GM13976 (cell line): Measurements from ENCODE around the gene NXPH1.

ENCODE experiments used
- DNase-seq: peaks from one replicate; pipeline ENCODE4 v3.0.0; 2012; ENCODE audit warnings: low spot score
- CTCF ChIP-seq: IDR thresholded peaks from 2 replicates; pipeline ENCODE4 v1.5.1; 2012; ENCODE audit warnings: borderline replicate concordance, mild to moderate bottlenecking; ENCODE audit not compliant: insufficient read depth; ENCODE audit errors: extremely low read depth, missing control alignments, control extremely low read depth
- in situ Hi-C: fragments of 300-500 bp; cut with MboI; formaldehyde crosslinking; loops from one replicate; pipeline ENCODE4 v1.12.0; 2022; ENCODE audit warnings: low sequenced_read_pairs, mixed read lengths, inconsistent platforms; ENCODE audit not compliant: unreplicated experiment

The NXPH1 gene

GRCh38 chr7:8491106-8491505 is 57.7 kb downstream of the NXPH1 start:
- in situ Hi-C loops, result no loop called here
- DNase-seq, result no peak
- no peak for TF ChIP-seq CTCF

GRCh38 chr7:8491544-8492489 is 58.4 kb downstream of the NXPH1 start:
- in situ Hi-C loops, result no loop called here
- no peak for DNase-seq

GRCh38 chr7:8499128-8499527 is 65.7 kb downstream of the NXPH1 start:
- in situ Hi-C loops, result no loop called here
- no peak for TF ChIP-seq CTCF
- DNase-seq, result no peak

More at GRCh38 chr7:8491544-8492489, 58.4 kb downstream of the NXPH1 start:
- TF ChIP-seq CTCF, result no peak

GRCh38 chr7:8500286-8500685 is 66.9 kb downstream of the NXPH1 start:
- in situ Hi-C loops, result no loop called here
- TF ChIP-seq CTCF, result no peak
- no peak for DNase-seq

- no peak for TF ChIP-seq CTCF
- in situ Hi-C loops, result no loop called here
- no peak for DNase-seq
Observed at GRCh38 chr7:8507566-8507965, 74.2 kb downstream of the NXPH1 start.

- DNase-seq, result no peak
- no peak for TF ChIP-seq CTCF
- in situ Hi-C loops, result no loop called here
Observed at GRCh38 chr7:8509621-8510020, 76.2 kb downstream of the NXPH1 start.

GRCh38 chr7:8511855-8512254 is 78.4 kb downstream of the NXPH1 start:
- TF ChIP-seq CTCF, result no peak
- in situ Hi-C loops, result no loop called here

More at GRCh38 chr7:8511855-8512254, 78.4 kb downstream of the NXPH1 start:
- no peak for DNase-seq
